Prostate gland (tissue), 2 donors: ENCODE data around the gene APOD. TPM values are rescaled to one million over a fixed set of nuclear protein-coding genes. Genes with fewer than 3 reads are reported as not detected.
A peak's percentile ranks its signal among the peaks of the same experiment; 100 is the strongest.

ENCODE experiments used
- DNase-seq: peaks from one replicate; pipeline ENCODE4 v3.0.0-alpha.2; 2019; ENCODE audit warnings: low spot score
- H3K27ac ChIP-seq, 2 donors: fragments of 200-600 bp; sonication (generic); 2 replicates each; pipeline ENCODE4 v1.5.1; 2017 to 2019
- H3K27me3 ChIP-seq: fragments of 200-600 bp; sonication (generic); replicated peaks from 2 replicates; pipeline ENCODE4 v1.5.1; 2019; ENCODE audit not compliant: insufficient read depth
- H3K36me3 ChIP-seq, 2 donors: fragments of 200-600 bp; sonication (generic); 1 replicate in 1 of 2; 2 replicates in 1 of 2; pipeline versions ENCODE4 v1.5.1 to v1.8.1; 2017 to 2019
- H3K4me1 ChIP-seq: fragments of 200-600 bp; sonication (generic); replicated peaks from 2 replicates; pipeline ENCODE4 v1.5.1; 2019
- H3K4me3 ChIP-seq, 2 donors: fragments of 200-600 bp; sonication (generic); 2 replicates each; pipeline ENCODE4 v1.5.1; 2017 to 2019
- H3K9me3 ChIP-seq: fragments of 200-600 bp; sonication (generic); 2 replicates; pipeline ENCODE4 v1.5.1; 2017
- CTCF ChIP-seq, 4 experiments: fragments of 200-600 bp in 2 of 4; fragments of 450-650 bp in 2 of 4; sonication (generic) in 2 of 4; IDR thresholded peaks; 1 replicate in 3 of 4; 2 replicates in 1 of 4; pipeline ENCODE4 v1.5.1; 2016 to 2019; ENCODE audit warnings: antibody characterized with exemption in 4 of 4, mild to moderate bottlenecking in 2 of 4, moderate library complexity in 2 of 4
- POLR2A ChIP-seq: fragments of 450-650 bp; IDR thresholded peaks from one replicate; pipeline ENCODE4 v1.6.1; 2016; ENCODE audit warnings: antibody characterized with exemption, mild to moderate bottlenecking
- POLR2AphosphoS5 ChIP-seq: sonication (generic); formaldehyde crosslinking; IDR thresholded peaks from one replicate; pipeline ENCODE4 v1.6.1; 2017; ENCODE audit warnings: antibody characterized with exemption
- WGBS: methylation state at CpG from one replicate; pipeline ENCODE4 v1.1.5; 2018; 5-methylcytosine and 5-hydroxymethylcytosine counted together
- intact Hi-C: fragments of 100-400 bp; cut with DNase I; formaldehyde crosslinking; loops from one replicate; pipeline ENCODE4 v1.14.2; 2022
- total RNA-seq, 2 donors: library from RNA; depleted of rRNA; stranded (reverse); fragments of >200 nt; gene quantifications; one replicate each; pipeline ENCODE4 v1.1.0, GENCODE V29; 2016

APOD gene
- total RNA-seq, 2 donors from 2014 or later, result 52.4 to 121 TPM

- no peaks in the 10 kb centered on the region for H3K27me3 ChIP-seq
- no peaks in the 10 kb centered on the region for H3K9me3 ChIP-seq
- H3K4me3 ChIP-seq, result no peak overlapping the region
- H3K36me3 ChIP-seq, result no peaks in the 10 kb centered on the region
- no peak for TF ChIP-seq POLR2AphosphoS5
- no peak for TF ChIP-seq POLR2A
- TF ChIP-seq CTCF (IDR thresholded peaks at IDR 0.05), result no peak
- no peak overlapping the region for H3K27ac ChIP-seq
- no peak for DNase-seq
- 28% methylated on average over 7 of the region's 7 CpGs for WGBS
- intact Hi-C loops, result no loop called here
- H3K4me1 ChIP-seq, result no peaks in the 10 kb centered on the region
Measured at GRCh38 chr3:195565716-195566115, 18.0 kb downstream of the APOD start.

- Histone ChIP-seq H3K4me1 (no peaks in the 10 kb centered on the region), H3K9me3 (no peaks in the 10 kb centered on the region), H3K4me3 (no peak overlapping the region), H3K36me3 (no peaks in the 10 kb centered on the region), H3K27ac (no peak overlapping the region), H3K27me3 (no peaks in the 10 kb centered on the region)
- no peak for DNase-seq
- 83% methylated on average over 4 of the region's 4 CpGs for WGBS
- intact Hi-C loops, result no loop called here
- TF ChIP-seq CTCF (IDR thresholded peaks at IDR 0.05) (no peak), POLR2A (no peak), POLR2AphosphoS5 (no peak)
Measured at GRCh38 chr3:195563317-195563716, 20.4 kb downstream of the APOD start.

- TF ChIP-seq POLR2A (no peak), POLR2AphosphoS5 (no peak), CTCF (IDR thresholded peaks at IDR 0.05) (no peak)
- Histone ChIP-seq H3K4me3 (no peak overlapping the region), H3K4me1 (no peaks in the 10 kb centered on the region), H3K9me3 (no peaks in the 10 kb centered on the region), H3K27ac (no peak overlapping the region), H3K36me3 (no peaks in the 10 kb centered on the region), H3K27me3 (no peaks in the 10 kb centered on the region)
- WGBS, result 75% methylated on average over 4 of the region's 4 CpGs
- no peak for DNase-seq
- intact Hi-C loops, result no loop called here
Measured at GRCh38 chr3:195559723-195560409, 23.9 kb downstream of the APOD start.

GRCh38 chr3:195558602-195559001 is 25.1 kb downstream of the APOD start:
- H3K27ac ChIP-seq, result no peak overlapping the region
- WGBS, result 64% methylated on average over 3 of the region's 3 CpGs
- intact Hi-C loops, result no loop called here
- no peak for DNase-seq
- no peak for TF ChIP-seq POLR2A
- no peak for TF ChIP-seq POLR2AphosphoS5
- peak in 1 of 4 experiments; percentile 34 for TF ChIP-seq CTCF (IDR thresholded peaks at IDR 0.05)
- no peak overlapping the region for H3K4me3 ChIP-seq
- no peaks in the 10 kb centered on the region for H3K36me3 ChIP-seq
- no peaks in the 10 kb centered on the region for H3K27me3 ChIP-seq
- H3K4me1 ChIP-seq, result no peaks in the 10 kb centered on the region
- no peaks in the 10 kb centered on the region for H3K9me3 ChIP-seq

- no peak for TF ChIP-seq CTCF (IDR thresholded peaks at IDR 0.05)
- TF ChIP-seq POLR2A, result no peak
- TF ChIP-seq POLR2AphosphoS5, result no peak
- intact Hi-C loops, result no loop called here
- Histone ChIP-seq H3K4me1 (no peaks in the 10 kb centered on the region), H3K27ac (no peak overlapping the region), H3K36me3 (no peaks in the 10 kb centered on the region), H3K4me3 (no peak overlapping the region), H3K9me3 (no peaks in the 10 kb centered on the region), H3K27me3 (no peaks in the 10 kb centered on the region)
- no peak for DNase-seq
- 77% methylated on average over 4 of the region's 4 CpGs for WGBS
Measured at GRCh38 chr3:195557322-195557721, 26.4 kb downstream of the APOD start.
